Colonic mucosa (tissue), 4 donors: ENCODE data around the gene ELMO3. TPM values are rescaled to one million over a fixed set of nuclear protein-coding genes. Genes with fewer than 3 reads are reported as not detected.

Experiments used
- DNase-seq: peaks from one replicate; pipeline ENCODE4 v3.0.0-alpha.2; 2020
- H3K27ac ChIP-seq: fragments of 200-600 bp; one replicate; pipeline ENCODE4 v1.8.0; 2021
- H3K27me3 ChIP-seq: fragments of 200-600 bp; one replicate; pipeline ENCODE4 v1.8.0; 2021
- H3K36me3 ChIP-seq: fragments of 200-600 bp; one replicate; pipeline ENCODE4 v1.8.0; 2021
- H3K4me1 ChIP-seq: fragments of 200-600 bp; one replicate; pipeline ENCODE4 v1.8.0; 2021; ENCODE audit warnings: mild to moderate bottlenecking
- H3K4me3 ChIP-seq: fragments of 200-600 bp; one replicate; pipeline ENCODE4 v1.8.0; 2021
- H3K9ac ChIP-seq, 2 donors: one replicate each; pipeline ENCODE4 v1.7.0; 2013; ENCODE audit warnings: control low read depth in 2 of 2, low read depth in 2 of 2, low read length in 2 of 2
- H3K9me3 ChIP-seq: fragments of 200-600 bp; one replicate; pipeline ENCODE4 v1.8.0; 2021
- intact Hi-C: fragments of 100-400 bp; cut with DNase I; formaldehyde crosslinking; loops from one replicate; pipeline ENCODE4 v1.14.1; 2022
- total RNA-seq, 2 donors: library from RNA; stranded (reverse); fragmentation: NEBNext Ultra II Directional in 1 of 2; extraction: Animal tissue kit (Norgen Biotek cat#: 25700) in 1 of 2; gene quantifications; one replicate each; pipeline ENCODE4 v1.2.1, GENCODE V29; 2021
- TF ChIP-seq, protein P1 (sequence below): fragments of 200-600 bp; IDR thresholded peaks from one replicate; pipeline ENCODE4 v1.8.0; 2022; ENCODE audit warnings: antibody characterized with exemption, mild to moderate bottlenecking
- donor health status: healthy.
- donor health status: DM: no; HTN: no; CAD: no.
- donor health status: DM: no; HTN: no; CAD: no.

ELMO3 gene
- total RNA-seq, 2 donors from 2014 or later = 60.7 to 75.6 TPM

GRCh38 chr16:67197704-67198103, 1.2 kb upstream of the ELMO3 start:
- peaks cover 22% of the 10 kb centered on the region for H3K36me3 ChIP-seq
- H3K27me3 ChIP-seq = no peaks in the 10 kb centered on the region
- DNase-seq = no peak
- peaks cover 12% of the 10 kb centered on the region for H3K4me1 ChIP-seq
- no peaks in the 10 kb centered on the region for H3K9me3 ChIP-seq
- H3K27ac ChIP-seq = peak overlapping the region; percentile 96
- no peak overlapping the region for H3K4me3 ChIP-seq
- intact Hi-C loops = loop anchor here (5.0 kb wide), 1 partner anchor 85 kb away; no protein-coding TSS in a partner anchor
- TF ChIP-seq, protein P1, sequence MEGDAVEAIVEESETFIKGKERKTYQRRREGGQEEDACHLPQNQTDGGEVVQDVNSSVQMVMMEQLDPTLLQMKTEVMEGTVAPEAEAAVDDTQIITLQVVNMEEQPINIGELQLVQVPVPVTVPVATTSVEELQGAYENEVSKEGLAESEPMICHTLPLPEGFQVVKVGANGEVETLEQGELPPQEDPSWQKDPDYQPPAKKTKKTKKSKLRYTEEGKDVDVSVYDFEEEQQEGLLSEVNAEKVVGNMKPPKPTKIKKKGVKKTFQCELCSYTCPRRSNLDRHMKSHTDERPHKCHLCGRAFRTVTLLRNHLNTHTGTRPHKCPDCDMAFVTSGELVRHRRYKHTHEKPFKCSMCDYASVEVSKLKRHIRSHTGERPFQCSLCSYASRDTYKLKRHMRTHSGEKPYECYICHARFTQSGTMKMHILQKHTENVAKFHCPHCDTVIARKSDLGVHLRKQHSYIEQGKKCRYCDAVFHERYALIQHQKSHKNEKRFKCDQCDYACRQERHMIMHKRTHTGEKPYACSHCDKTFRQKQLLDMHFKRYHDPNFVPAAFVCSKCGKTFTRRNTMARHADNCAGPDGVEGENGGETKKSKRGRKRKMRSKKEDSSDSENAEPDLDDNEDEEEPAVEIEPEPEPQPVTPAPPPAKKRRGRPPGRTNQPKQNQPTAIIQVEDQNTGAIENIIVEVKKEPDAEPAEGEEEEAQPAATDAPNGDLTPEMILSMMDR = no peak
- peak overlapping the region in 1 of 2 donors; percentile 71 for H3K9ac ChIP-seq

- TF ChIP-seq, protein P1 = peak; percentile 69
- H3K4me3 ChIP-seq = no peak overlapping the region
- peak; percentile 80 for DNase-seq
- no peaks in the 10 kb centered on the region for H3K9me3 ChIP-seq
- peaks cover 6% of the 10 kb centered on the region for H3K4me1 ChIP-seq
- peaks cover 22% of the 10 kb centered on the region for H3K36me3 ChIP-seq
- peak overlapping the region; percentile 96 for H3K27ac ChIP-seq
- H3K27me3 ChIP-seq = no peaks in the 10 kb centered on the region
- peak overlapping the region; percentile 48 to 71 for H3K9ac ChIP-seq
- intact Hi-C loops = loop anchor here (5.0 kb wide), 1 partner anchor 84 kb away; no protein-coding TSS in a partner anchor
Observed at GRCh38 chr16:67198238-67198734, 645 bp upstream of the ELMO3 start.

GRCh38 chr16:67199808-67200198, 872 bp downstream of the ELMO3 start:
- Histone ChIP-seq H3K9ac (peak overlapping the region; percentile 39 to 76), H3K9me3 (no peaks in the 10 kb centered on the region), H3K36me3 (peaks cover 22% of the 10 kb centered on the region), H3K4me3 (peak overlapping the region; percentile 54), H3K27ac (peak overlapping the region; percentile 96), H3K4me1 (no peaks in the 10 kb centered on the region), H3K27me3 (no peaks in the 10 kb centered on the region)
- TF ChIP-seq, protein P1 = no peak
- peak; percentile 70 for DNase-seq
- intact Hi-C loops = loop anchor here (5.0 kb wide), 1 partner anchor 82 kb away; no protein-coding TSS in a partner anchor

DNA sequence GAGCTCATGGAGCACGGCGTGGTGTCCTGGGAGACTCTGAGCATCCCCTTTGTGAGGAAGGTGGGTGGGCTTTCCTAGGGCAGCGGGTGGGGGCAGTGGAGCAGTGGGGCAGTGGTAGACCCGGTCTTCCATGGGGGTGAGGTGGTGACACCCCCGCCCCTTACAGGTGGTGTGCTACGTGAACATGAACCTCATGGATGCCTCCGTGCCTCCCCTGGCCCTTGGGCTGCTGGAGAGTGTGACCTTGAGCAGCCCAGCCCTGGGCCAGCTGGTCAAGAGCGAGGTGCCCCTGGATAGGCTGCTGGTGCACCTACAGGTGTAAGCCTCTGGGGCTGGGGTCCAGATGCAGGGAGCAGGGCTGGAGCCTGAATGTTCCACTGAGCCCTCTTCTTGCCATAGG, 1.6 kb downstream of the ELMO3 start:
- no peaks in the 10 kb centered on the region for H3K4me1 ChIP-seq
- TF ChIP-seq, protein P1 = no peak
- H3K27me3 ChIP-seq = no peaks in the 10 kb centered on the region
- no peaks in the 10 kb centered on the region for H3K9me3 ChIP-seq
- intact Hi-C loops = no loop called here
- H3K9ac ChIP-seq = peak overlapping the region; percentile 3 to 46
- peak overlapping the region; percentile 54 for H3K4me3 ChIP-seq
- no peak for DNase-seq
- no peak overlapping the region for H3K27ac ChIP-seq
- peaks cover 18% of the 10 kb centered on the region for H3K36me3 ChIP-seq

DNA sequence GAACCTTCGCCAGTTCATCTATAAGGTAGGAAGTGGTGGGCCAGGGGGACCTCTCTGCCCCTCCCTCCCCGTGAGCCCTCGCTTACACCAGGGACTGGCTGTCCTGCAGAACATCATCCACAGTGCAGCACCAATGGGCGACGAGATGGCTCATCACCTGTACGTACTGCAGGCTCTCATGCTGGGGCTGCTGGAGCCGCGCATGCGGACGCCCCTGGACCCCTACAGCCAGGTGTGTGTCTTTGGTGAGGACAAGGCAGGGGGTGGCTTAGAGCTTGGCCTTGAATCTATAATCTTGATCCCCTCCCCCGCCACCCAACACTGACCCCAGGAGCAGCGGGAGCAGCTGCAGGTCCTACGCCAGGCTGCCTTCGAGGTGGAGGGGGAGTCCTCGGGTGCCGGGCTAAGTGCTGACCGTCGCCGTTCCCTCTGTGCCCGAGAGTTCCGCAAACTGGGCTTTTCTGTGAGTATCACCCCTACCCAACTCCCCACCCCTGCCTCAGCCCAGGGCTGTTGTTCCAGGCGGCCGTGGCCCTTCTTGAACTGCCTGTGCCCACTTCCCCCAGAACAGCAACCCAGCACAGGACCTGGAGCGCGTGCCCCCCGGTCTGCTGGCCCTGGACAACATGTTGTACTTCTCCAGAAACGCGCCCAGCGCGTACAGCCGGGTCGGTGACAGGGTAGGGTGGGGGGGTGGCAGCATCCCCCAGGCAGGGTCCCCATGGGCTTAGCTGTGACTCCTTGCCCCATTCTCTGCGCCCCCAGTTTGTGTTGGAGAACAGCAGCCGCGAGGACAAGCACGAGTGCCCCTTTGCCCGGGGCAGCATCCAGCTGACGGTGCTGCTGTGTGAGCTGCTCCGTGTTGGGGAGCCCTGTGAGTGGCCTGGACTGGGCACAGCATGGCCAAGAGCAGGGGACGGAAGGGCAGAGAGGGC, 2.7 kb downstream of the ELMO3 start:
- no peak overlapping the region for H3K9ac ChIP-seq
- H3K27me3 ChIP-seq = no peaks in the 10 kb centered on the region
- H3K36me3 ChIP-seq = peaks cover 6% of the 10 kb centered on the region

More for the DNA sequence above, 2.7 kb downstream of the ELMO3 start:
- Histone ChIP-seq H3K4me3 (no peak overlapping the region), H3K4me1 (no peaks in the 10 kb centered on the region), H3K9me3 (no peaks in the 10 kb centered on the region), H3K27ac (no peak overlapping the region)
- no peak for DNase-seq
- intact Hi-C loops = no loop called here
- TF ChIP-seq, protein P1 = no peak
